Measurements from ENCODE around the gene ECSCR.
"Not testable (repeated sequence)": the region's sequence is repeated elsewhere in the genome, so short reads cannot be mapped to it uniquely, and the experiment has no call there.

Gene ECSCR

GRCh38 chr5:139451878-139452660 is 10.5 kb downstream of the ECSCR start:
- H3K36me3 Mint-ChIP-seq (ENCODE audit: low read depth) = no peaks in the 10 kb centered on the region
- no peak overlapping the region for H3K27ac Mint-ChIP-seq
- H3K27me3 Mint-ChIP-seq (ENCODE audit: low read depth) = peaks cover 4% of the 10 kb centered on the region

GRCh38 chr5:139451176-139451575 is 11.4 kb downstream of the ECSCR start:
- TF ChIP-seq CTCF (IDR thresholded peaks at IDR 0.05; ENCODE audit: unreplicated experiment in 3 of 3) = no peak
- H3K4me3 Mint-ChIP-seq = no peak overlapping the region
- H3K27ac Mint-ChIP-seq = no peak overlapping the region
- no peaks in the 10 kb centered on the region for H3K36me3 Mint-ChIP-seq (ENCODE audit: low read depth)
- no peaks in the 10 kb centered on the region for H3K9me3 Mint-ChIP-seq
- H3K4me1 Mint-ChIP-seq = peaks cover 11% of the 10 kb centered on the region
- no peaks in the 10 kb centered on the region for H3K27me3 Mint-ChIP-seq (ENCODE audit: low read depth)

More at GRCh38 chr5:139451878-139452660, 10.5 kb downstream of the ECSCR start:
- H3K4me1 Mint-ChIP-seq = peaks cover 6% of the 10 kb centered on the region
- no peak overlapping the region for H3K4me3 Mint-ChIP-seq
- H3K9me3 Mint-ChIP-seq = no peaks in the 10 kb centered on the region
- no peak for TF ChIP-seq CTCF (IDR thresholded peaks at IDR 0.05; ENCODE audit: unreplicated experiment in 3 of 3)

- peaks cover 35% of the 10 kb centered on the region for H3K4me1 Mint-ChIP-seq
- peak overlapping the region in 1 of 3 experiments; percentile 63 for H3K27ac Mint-ChIP-seq
- no peaks in the 10 kb centered on the region for H3K9me3 Mint-ChIP-seq
- no peak for TF ChIP-seq CTCF (IDR thresholded peaks at IDR 0.05; ENCODE audit: unreplicated experiment in 3 of 3)
- no peaks in the 10 kb centered on the region for H3K36me3 Mint-ChIP-seq (ENCODE audit: low read depth)
- no peak overlapping the region for H3K4me3 Mint-ChIP-seq
- H3K27me3 Mint-ChIP-seq (ENCODE audit: low read depth) = no peaks in the 10 kb centered on the region
These were observed 15.4 kb downstream of the ECSCR start for GRCh38 chr5:139446956-139447779.

GRCh38 chr5:139445325-139446170 is 17.0 kb downstream of the ECSCR start:
- TF ChIP-seq CTCF (IDR thresholded peaks at IDR 0.05; ENCODE audit: unreplicated experiment in 3 of 3) = no peak
- peak overlapping the region in 2 of 3 experiments; percentile 77 to 86 for H3K27ac Mint-ChIP-seq
- peaks cover 3% of the 10 kb centered on the region for H3K27me3 Mint-ChIP-seq (ENCODE audit: low read depth)
- H3K4me1 Mint-ChIP-seq = peaks cover 35% of the 10 kb centered on the region
- H3K9me3 Mint-ChIP-seq = no peaks in the 10 kb centered on the region
- H3K36me3 Mint-ChIP-seq (ENCODE audit: low read depth) = no peaks in the 10 kb centered on the region
- peak overlapping the region in 1 of 3 experiments; percentile 26 for H3K4me3 Mint-ChIP-seq

- Mint-ChIP-seq H3K27me3 (ENCODE audit: low read depth) (peaks cover 6% of the 10 kb centered on the region), H3K4me3 (peak overlapping the region in 1 of 3 experiments; percentile 37), H3K9me3 (no peaks in the 10 kb centered on the region), H3K27ac (peak overlapping the region; percentile 50 to 80 (median 65)), H3K4me1 (peaks cover 42% of the 10 kb centered on the region), H3K36me3 (ENCODE audit: low read depth) (no peaks in the 10 kb centered on the region)
- TF ChIP-seq CTCF (IDR thresholded peaks at IDR 0.05; ENCODE audit: unreplicated experiment in 3 of 3) = no peak
These were observed 18.6 kb downstream of the ECSCR start for GRCh38 chr5:139443831-139444453.

GRCh38 chr5:139440416-139440815 is 22.1 kb downstream of the ECSCR start:
- H3K36me3 Mint-ChIP-seq (ENCODE audit: low read depth); H3K27me3 Mint-ChIP-seq (ENCODE audit: low read depth); H3K9me3 Mint-ChIP-seq: not testable (repeated sequence)
- H3K4me1 Mint-ChIP-seq = peaks cover 35% of the 10 kb centered on the region
- peak overlapping the region in 2 of 3 experiments; percentile 94 to 97 for H3K4me3 Mint-ChIP-seq
- H3K27ac Mint-ChIP-seq = peak overlapping the region in 1 of 3 experiments; percentile 5

All from nephron (organoid).